ENCODE results near the gene RBM38. TPM values are rescaled to one million over a fixed set of nuclear protein-coding genes. Genes with fewer than 3 reads are reported as not detected.
A peak's percentile ranks its signal among the peaks of the same experiment; 100 is the strongest.

Gene RBM38
- total RNA-seq, 2 experiments from 2014 or later = 53.8 to 57.1 TPM

- Mint-ChIP-seq H3K4me3 (peak overlapping the region; percentile 95), H3K27ac (peak overlapping the region; percentile 91), H3K36me3 (ENCODE audit: low read depth) (peaks cover 30% of the 10 kb centered on the region), H3K9me3 (ENCODE audit: insufficient read depth) (no peaks in the 10 kb centered on the region), H3K27me3 (ENCODE audit: low read depth) (no peaks in the 10 kb centered on the region), H3K4me1 (ENCODE audit: low read depth) (peaks cover 25% of the 10 kb centered on the region)
- ATAC-seq (no peak), DNase-seq (no peak)
- POLR2A ChIA-PET = interaction anchor here (1.5 kb wide), 1 partner anchor 39 kb away, joined by 5 read pairs; the partner anchor contains the start of gene RBM38
- CTCF ChIA-PET = interaction anchor here (1.3 to 1.8 kb wide), 3 partner anchors 8 to 244 kb away, joined by 3 to 4 read pairs (median 3); no protein-coding TSS in a partner anchor
Measured at GRCh38 chr20:57352305-57352704, 38.9 kb upstream of the RBM38 start.

- Mint-ChIP-seq H3K4me1 (ENCODE audit: low read depth) (peaks cover 25% of the 10 kb centered on the region), H3K36me3 (ENCODE audit: low read depth) (peaks cover 30% of the 10 kb centered on the region), H3K27me3 (ENCODE audit: low read depth) (no peaks in the 10 kb centered on the region), H3K4me3 (no peak overlapping the region), H3K27ac (no peak overlapping the region), H3K9me3 (ENCODE audit: insufficient read depth) (no peaks in the 10 kb centered on the region)
- ChIA-PET CTCF (interaction anchor here (0.8 to 1.3 kb wide), 2 partner anchors 9 to 145 kb away, joined by 3 to 4 read pairs; no protein-coding TSS in a partner anchor), POLR2A (interaction anchor here (0.9 kb wide), 1 partner anchor 39 kb away, joined by 3 read pairs; no protein-coding TSS in a partner anchor)
- DNase-seq = no peak
- no peak for ATAC-seq
Measured at GRCh38 chr20:57353351-57353750, 37.8 kb upstream of the RBM38 start.

- DNase-seq = peak; percentile 1
- Mint-ChIP-seq H3K36me3 (ENCODE audit: low read depth) (peaks cover 22% of the 10 kb centered on the region), H3K27ac (no peak overlapping the region), H3K27me3 (ENCODE audit: low read depth) (no peaks in the 10 kb centered on the region), H3K4me3 (no peak overlapping the region), H3K4me1 (ENCODE audit: low read depth) (no peaks in the 10 kb centered on the region), H3K9me3 (ENCODE audit: insufficient read depth) (no peaks in the 10 kb centered on the region)
- POLR2A ChIA-PET = no interaction called here
- CTCF ChIA-PET = interaction anchor here (1.4 to 4.2 kb wide), 2 partner anchors 15 to 21 kb away, joined by 3 to 23 read pairs; no protein-coding TSS in a partner anchor
- no peak for ATAC-seq
Measured at GRCh38 chr20:57361517-57361916, 29.7 kb upstream of the RBM38 start.

- Mint-ChIP-seq H3K9me3 (ENCODE audit: insufficient read depth) (no peaks in the 10 kb centered on the region), H3K27me3 (ENCODE audit: low read depth) (no peaks in the 10 kb centered on the region), H3K4me3 (no peak overlapping the region), H3K27ac (no peak overlapping the region), H3K4me1 (ENCODE audit: low read depth) (no peaks in the 10 kb centered on the region), H3K36me3 (ENCODE audit: low read depth) (peaks cover 39% of the 10 kb centered on the region)
- DNase-seq = peak; percentile 16
- ChIA-PET POLR2A (no interaction called here), CTCF (interaction anchor here (0.9 kb wide), 1 partner anchor 134 kb away, joined by 3 read pairs; no protein-coding TSS in a partner anchor)
- no peak for ATAC-seq
Measured at GRCh38 chr20:57364451-57364850, 26.7 kb upstream of the RBM38 start.

- H3K36me3 Mint-ChIP-seq (ENCODE audit: low read depth) = peaks cover 65% of the 10 kb centered on the region
- H3K27ac Mint-ChIP-seq = peak overlapping the region; percentile 17
- no peaks in the 10 kb centered on the region for H3K9me3 Mint-ChIP-seq (ENCODE audit: insufficient read depth)
- H3K4me1 Mint-ChIP-seq (ENCODE audit: low read depth) = peaks cover 11% of the 10 kb centered on the region
- ChIA-PET CTCF (interaction anchor here (1.2 kb wide), 1 partner anchor 23 kb away, joined by 5 read pairs; no protein-coding TSS in a partner anchor), POLR2A (no interaction called here)
- no peaks in the 10 kb centered on the region for H3K27me3 Mint-ChIP-seq (ENCODE audit: low read depth)
- no peak overlapping the region for H3K4me3 Mint-ChIP-seq
- ATAC-seq (no peak), DNase-seq (no peak)
Measured at GRCh38 chr20:57369596-57369995, 21.6 kb upstream of the RBM38 start.

GRCh38 chr20:57370316-57370715 lies 20.9 kb upstream of the RBM38 start:
- Mint-ChIP-seq H3K36me3 (ENCODE audit: low read depth) (peaks cover 71% of the 10 kb centered on the region), H3K9me3 (ENCODE audit: insufficient read depth) (no peaks in the 10 kb centered on the region), H3K4me3 (no peak overlapping the region), H3K27me3 (ENCODE audit: low read depth) (no peaks in the 10 kb centered on the region), H3K27ac (peak overlapping the region; percentile 10), H3K4me1 (ENCODE audit: low read depth) (peaks cover 15% of the 10 kb centered on the region)
- DNase-seq (no peak), ATAC-seq (no peak)
- ChIA-PET POLR2A (no interaction called here), CTCF (interaction anchor here (1.2 kb wide), 1 partner anchor 24 kb away, joined by 5 read pairs; no protein-coding TSS in a partner anchor)

GRCh38 chr20:57371363-57371762 lies 19.8 kb upstream of the RBM38 start:
- H3K4me1 Mint-ChIP-seq (ENCODE audit: low read depth) = peaks cover 18% of the 10 kb centered on the region
- DNase-seq = no peak
- H3K9me3 Mint-ChIP-seq (ENCODE audit: insufficient read depth) = no peaks in the 10 kb centered on the region
- no peaks in the 10 kb centered on the region for H3K27me3 Mint-ChIP-seq (ENCODE audit: low read depth)
- ChIA-PET CTCF (no interaction called here), POLR2A (no interaction called here)
- H3K4me3 Mint-ChIP-seq = no peak overlapping the region
- ATAC-seq = no peak
- H3K27ac Mint-ChIP-seq = no peak overlapping the region
- H3K36me3 Mint-ChIP-seq (ENCODE audit: low read depth) = peaks cover 73% of the 10 kb centered on the region

GRCh38 chr20:57372157-57372556 lies 19.0 kb upstream of the RBM38 start:
- no peak for DNase-seq
- Mint-ChIP-seq H3K4me1 (ENCODE audit: low read depth) (peaks cover 18% of the 10 kb centered on the region), H3K27me3 (ENCODE audit: low read depth) (no peaks in the 10 kb centered on the region), H3K4me3 (no peak overlapping the region), H3K27ac (no peak overlapping the region), H3K9me3 (ENCODE audit: insufficient read depth) (no peaks in the 10 kb centered on the region), H3K36me3 (ENCODE audit: low read depth) (peaks cover 72% of the 10 kb centered on the region)
- POLR2A ChIA-PET = no interaction called here
- CTCF ChIA-PET = no interaction called here
- no peak for ATAC-seq

- H3K36me3 Mint-ChIP-seq (ENCODE audit: low read depth) = peaks cover 74% of the 10 kb centered on the region
Measured at GRCh38 chr20:57372581-57373350, 18.4 kb upstream of the RBM38 start.

GRCh38 chr20:57374343-57374930 lies 16.8 kb upstream of the RBM38 start:
- peak overlapping the region; percentile 21 for H3K27ac Mint-ChIP-seq
- H3K9me3 Mint-ChIP-seq (ENCODE audit: insufficient read depth) = no peaks in the 10 kb centered on the region
- DNase-seq (no peak), ATAC-seq (no peak)
- H3K4me1 Mint-ChIP-seq (ENCODE audit: low read depth) = peaks cover 18% of the 10 kb centered on the region
- ChIA-PET CTCF (interaction anchor here (0.6 to 1.4 kb wide), 4 partner anchors 28 to 352 kb away, joined by 3 to 4 read pairs (median 3); no protein-coding TSS in a partner anchor), POLR2A (interaction anchor here (1.1 to 1.8 kb wide), 2 partner anchors 15 to 18 kb away, joined by 3 to 5 read pairs; no protein-coding TSS in a partner anchor)
- H3K36me3 Mint-ChIP-seq (ENCODE audit: low read depth) = peaks cover 74% of the 10 kb centered on the region
- no peak overlapping the region for H3K4me3 Mint-ChIP-seq
- H3K27me3 Mint-ChIP-seq (ENCODE audit: low read depth) = no peaks in the 10 kb centered on the region

More at GRCh38 chr20:57372581-57373350, 18.4 kb upstream of the RBM38 start:
- no peaks in the 10 kb centered on the region for H3K27me3 Mint-ChIP-seq (ENCODE audit: low read depth)
- H3K27ac Mint-ChIP-seq = no peak overlapping the region
- peaks cover 18% of the 10 kb centered on the region for H3K4me1 Mint-ChIP-seq (ENCODE audit: low read depth)
- H3K4me3 Mint-ChIP-seq = no peak overlapping the region
- ATAC-seq (no peak), DNase-seq (no peak)
- ChIA-PET CTCF (interaction anchor here (0.9 to 1.1 kb wide), 2 partner anchors 9 to 10 kb away, joined by 3 read pairs; no protein-coding TSS in a partner anchor), POLR2A (no interaction called here)
- H3K9me3 Mint-ChIP-seq (ENCODE audit: insufficient read depth) = no peaks in the 10 kb centered on the region

GRCh38 chr20:57374931-57375651 lies 16.1 kb upstream of the RBM38 start:
- DNase-seq (no peak), ATAC-seq (no peak)
- ChIA-PET POLR2A (interaction anchor here (1.8 kb wide), 1 partner anchor 17 kb away, joined by 5 read pairs; no protein-coding TSS in a partner anchor), CTCF (interaction anchor here (1.0 to 2.3 kb wide), 3 partner anchors 120 to 222 kb away, joined by 3 to 8 read pairs (median 4); no protein-coding TSS in a partner anchor)
- H3K4me1 Mint-ChIP-seq (ENCODE audit: low read depth) = peaks cover 18% of the 10 kb centered on the region
- peaks cover 69% of the 10 kb centered on the region for H3K36me3 Mint-ChIP-seq (ENCODE audit: low read depth)
- H3K4me3 Mint-ChIP-seq = no peak overlapping the region
- H3K27ac Mint-ChIP-seq = no peak overlapping the region
- H3K27me3 Mint-ChIP-seq (ENCODE audit: low read depth) = no peaks in the 10 kb centered on the region
- H3K9me3 Mint-ChIP-seq (ENCODE audit: insufficient read depth) = no peaks in the 10 kb centered on the region

Data from activated CD8-positive, alpha-beta T cell treated with anti-CD3 and anti-CD28 coated beads, Interleukin-2, amount 10 ng/mL, durations not matched to agents 7 days and 5 days (primary cell).